GM21515 (cell line): ENCODE measurements around the gene ANKS1A.

ENCODE experiments used
- ATAC-seq: cut with Tn5 transposase; IDR thresholded peaks from one replicate; pipeline ENCODE4 v1.9.1; 2021; ENCODE audit not compliant: unreplicated experiment

Gene ANKS1A

GRCh38 chr6:35080821-35081425, 191.9 kb downstream of the ANKS1A start:
- ATAC-seq = no peak

- ATAC-seq = no peak
Measured at GRCh38 chr6:35081426-35081851, 192.4 kb downstream of the ANKS1A start.

GRCh38 chr6:35082046-35082732, 193.1 kb downstream of the ANKS1A start:
- ATAC-seq = no peak

- no peak for ATAC-seq
Measured at GRCh38 chr6:35082733-35083403, 193.8 kb downstream of the ANKS1A start.

GRCh38 chr6:35083507-35083906, 194.5 kb downstream of the ANKS1A start:
- no peak for ATAC-seq

GRCh38 chr6:35084041-35084491, 195.0 kb downstream of the ANKS1A start:
- ATAC-seq = no peak

GRCh38 chr6:35084511-35085203, 195.6 kb downstream of the ANKS1A start:
- no peak for ATAC-seq

- ATAC-seq = no peak
Measured at GRCh38 chr6:35085359-35086281, 196.6 kb downstream of the ANKS1A start.

- ATAC-seq = no peak
Measured at GRCh38 chr6:35086282-35086632, 197.2 kb downstream of the ANKS1A start.

GRCh38 chr6:35086636-35087360, 197.7 kb downstream of the ANKS1A start:
- no peak for ATAC-seq

- ATAC-seq = no peak
Measured at GRCh38 chr6:35087361-35088280, 198.6 kb downstream of the ANKS1A start.

- no peak for ATAC-seq
Measured at GRCh38 chr6:35088281-35089215, 199.5 kb downstream of the ANKS1A start.

- ATAC-seq = no peak
Measured at GRCh38 chr6:35089216-35089934, 200.3 kb downstream of the ANKS1A start.

GRCh38 chr6:35089935-35090505, 201.0 kb downstream of the ANKS1A start:
- ATAC-seq = no peak

GRCh38 chr6:35090734-35091133, 201.7 kb downstream of the ANKS1A start:
- no peak for ATAC-seq

GRCh38 chr6:35091346-35092083, 202.5 kb downstream of the ANKS1A start:
- ATAC-seq = no peak
